NCI-H1436 (cell line): Measurements from ENCODE around the gene MMP27.

Experiments
- DNase-seq: peaks from one replicate; lab custom pipeline; 2025; lab: John Stamatoyannopoulos, UW

The MMP27 gene

DNA sequence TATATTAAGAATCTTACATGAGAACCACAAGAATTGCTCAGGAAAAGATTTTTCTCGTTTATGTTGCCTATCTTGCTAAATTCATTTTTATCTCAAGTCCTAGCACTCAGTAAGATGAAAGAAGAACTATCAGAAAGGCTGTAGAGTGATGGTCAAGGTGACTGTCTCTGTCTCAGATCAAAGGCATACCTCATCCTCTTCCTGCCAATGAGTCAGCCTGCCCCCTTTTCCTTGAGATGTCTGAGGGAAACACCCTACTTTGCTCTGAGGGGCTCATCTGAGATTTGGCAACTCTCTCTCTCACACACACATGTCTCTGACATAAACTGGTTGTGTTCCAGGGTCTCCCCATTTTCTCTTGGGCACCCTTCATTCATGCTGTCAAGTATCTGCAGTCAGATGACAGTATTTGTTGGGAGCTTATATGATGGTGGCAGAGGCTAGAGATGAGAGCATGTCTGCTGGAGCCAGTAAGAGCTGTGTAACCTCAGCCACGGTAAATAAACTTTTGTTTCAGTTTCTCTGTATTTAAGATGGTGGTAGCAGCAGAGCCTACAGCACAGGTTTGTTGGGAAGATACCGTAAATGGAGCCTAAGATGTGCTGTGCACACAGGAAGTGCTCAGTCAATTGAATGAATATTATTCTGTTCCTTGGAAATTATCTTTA is 1.6 kb downstream of the MMP27 start:
- no peak for DNase-seq

DNA sequence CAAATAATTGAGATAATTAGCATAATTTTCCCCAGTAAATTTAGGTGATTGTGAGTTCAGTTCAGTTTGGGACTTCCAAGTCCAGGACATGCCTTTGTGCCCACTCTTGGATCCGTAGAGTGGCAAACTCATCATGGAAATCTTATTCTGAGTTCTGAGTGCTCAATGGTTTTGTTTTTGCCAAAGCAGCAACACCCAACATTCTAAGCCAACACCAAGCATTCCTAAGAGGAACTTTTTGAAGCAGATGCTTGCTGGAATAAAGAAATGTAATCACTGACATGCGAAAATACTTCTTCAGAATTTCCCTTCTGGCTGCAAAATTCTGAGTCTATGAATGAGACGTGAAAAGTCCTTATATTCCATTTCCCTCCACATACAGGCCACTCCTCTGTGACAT is 10.4 kb downstream of the MMP27 start:
- no peak for DNase-seq

DNA sequence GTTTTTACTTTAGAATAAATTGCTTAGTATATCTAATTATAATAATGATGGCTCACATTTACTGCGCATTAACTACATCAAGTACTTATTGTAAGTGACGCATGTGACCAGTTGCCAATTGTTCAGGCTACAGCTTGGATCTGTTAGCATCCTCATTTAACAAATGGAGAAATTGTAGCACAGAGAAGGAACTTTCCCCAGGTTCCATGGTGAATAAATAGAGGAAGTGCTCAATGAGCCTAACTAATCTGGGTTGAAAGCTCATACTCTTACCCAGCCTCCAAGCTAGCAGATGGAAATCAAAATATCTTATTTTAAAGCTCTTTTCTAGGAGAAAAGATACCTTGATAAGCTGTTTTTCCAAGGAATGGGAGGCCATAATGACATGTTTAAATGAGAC is 19.8 kb downstream of the MMP27 start:
- DNase-seq = no peak

DNA sequence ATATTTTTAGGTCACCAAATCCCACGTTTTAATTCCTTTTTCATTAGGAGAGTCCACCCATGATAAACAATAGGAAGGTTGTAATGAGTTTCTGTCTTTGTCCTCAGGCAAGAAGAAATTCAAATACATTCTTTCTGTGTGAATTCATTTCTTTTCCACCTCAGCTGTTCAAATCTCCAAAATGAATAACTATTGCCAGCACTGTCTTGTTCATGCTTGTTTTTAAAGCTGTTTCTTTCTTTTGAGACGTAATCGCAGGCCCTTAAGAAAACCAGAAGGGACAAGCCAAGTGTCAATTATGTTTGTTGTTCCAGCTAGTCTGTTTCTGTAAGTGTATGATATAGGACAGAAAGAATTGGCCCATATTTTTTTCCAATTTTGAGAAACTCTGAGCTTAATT is 20.2 kb downstream of the MMP27 start:
- no peak for DNase-seq

DNA sequence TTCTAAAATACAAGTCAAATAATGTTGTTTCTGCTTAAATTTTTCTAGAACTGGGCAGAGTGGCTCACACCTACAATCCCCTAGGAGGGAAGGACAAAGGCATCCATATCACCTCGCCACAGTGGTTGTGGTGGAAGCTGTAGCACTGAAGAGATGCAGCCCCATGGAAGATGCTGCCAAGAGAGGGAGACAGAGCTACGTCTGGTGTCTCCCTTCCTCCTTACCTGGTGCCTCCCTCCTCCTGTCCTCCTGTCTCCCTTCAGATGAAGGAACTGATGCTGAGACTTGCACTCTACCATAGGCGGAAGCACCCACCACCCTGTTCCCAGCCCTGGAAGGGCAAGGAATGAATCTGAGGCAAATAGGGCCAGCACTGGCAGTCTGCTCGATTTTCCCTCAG is 22.3 kb downstream of the MMP27 start:
- DNase-seq = no peak

DNA sequence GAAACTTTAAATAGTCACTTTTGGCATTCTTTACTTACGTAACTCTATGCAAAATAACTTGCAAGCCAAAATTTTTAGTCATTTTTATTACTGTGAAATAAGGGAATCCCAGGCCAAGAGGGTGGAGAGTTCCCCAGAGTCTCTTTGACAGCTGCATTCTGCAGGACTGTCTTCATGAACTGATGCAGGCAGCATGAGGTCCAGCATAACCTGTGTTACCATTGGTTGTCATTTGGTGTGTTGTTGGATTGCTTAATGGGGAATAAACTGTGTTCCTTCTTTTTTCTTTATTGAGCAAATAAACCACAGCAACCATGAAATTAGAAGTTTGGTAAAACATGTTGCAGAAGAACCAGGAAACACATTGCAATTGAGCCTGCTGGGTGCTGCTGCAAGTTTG is 24.6 kb downstream of the MMP27 start:
- no peak for DNase-seq

DNA sequence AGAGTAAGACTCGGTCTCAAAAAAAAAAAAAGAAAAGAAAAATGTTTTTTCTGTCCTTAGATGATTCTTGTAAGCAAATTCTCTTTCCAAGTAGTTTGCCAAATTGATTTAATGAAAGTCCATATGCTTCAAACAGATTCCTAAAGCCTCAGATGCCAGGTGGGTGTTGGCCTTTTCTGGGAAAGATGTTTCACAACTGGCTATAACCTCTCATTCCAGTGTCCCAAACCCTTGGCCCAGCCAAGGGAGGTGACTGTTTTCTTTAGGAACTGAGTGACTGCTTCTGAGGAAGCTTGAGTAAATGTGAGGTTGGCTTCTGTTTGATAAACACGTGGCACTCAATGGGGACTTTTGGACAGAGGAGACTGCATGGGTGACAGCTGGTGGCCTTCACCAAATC is 27.5 kb downstream of the MMP27 start:
- DNase-seq = no peak

DNA sequence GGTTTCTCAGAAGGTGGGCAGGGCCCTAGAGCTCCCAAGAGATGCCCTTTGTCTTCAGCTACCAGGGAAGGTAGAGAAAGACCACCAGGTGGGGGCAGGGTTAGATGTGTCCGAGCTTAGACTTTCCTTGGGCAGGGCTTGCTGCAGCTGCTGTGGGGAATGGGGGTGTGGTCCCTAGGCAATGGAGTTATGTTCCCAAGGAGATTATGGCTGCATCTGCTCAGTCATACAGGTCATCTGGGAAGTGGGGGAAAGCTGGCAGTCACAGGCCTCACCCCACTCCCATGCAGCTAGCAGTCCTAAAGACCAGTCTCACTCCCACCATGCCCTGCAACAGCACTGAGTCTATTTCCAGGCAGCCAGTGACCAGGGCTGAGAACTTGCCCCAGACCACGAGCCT is 29.5 kb downstream of the MMP27 start:
- no peak for DNase-seq

DNA sequence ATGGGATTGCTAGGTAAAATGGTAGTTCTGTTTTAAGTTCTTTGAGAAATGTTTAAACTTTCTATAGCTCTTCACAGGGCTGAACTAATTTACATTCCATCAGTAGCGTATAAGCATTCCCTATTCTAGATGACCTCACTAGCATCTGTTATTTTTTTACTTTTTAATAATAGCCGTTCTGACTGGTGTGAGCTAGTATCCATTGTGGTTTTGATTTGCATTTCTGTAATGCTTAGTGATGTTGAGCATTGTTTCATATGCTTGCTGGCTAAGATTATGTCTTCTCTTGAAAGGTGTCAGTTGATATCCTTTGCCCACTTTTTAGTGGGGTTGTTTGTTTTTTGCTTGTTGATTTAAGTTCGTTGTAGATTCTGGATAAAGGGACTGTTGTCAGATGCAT is 35.9 kb downstream of the MMP27 start:
- no peak for DNase-seq

DNA sequence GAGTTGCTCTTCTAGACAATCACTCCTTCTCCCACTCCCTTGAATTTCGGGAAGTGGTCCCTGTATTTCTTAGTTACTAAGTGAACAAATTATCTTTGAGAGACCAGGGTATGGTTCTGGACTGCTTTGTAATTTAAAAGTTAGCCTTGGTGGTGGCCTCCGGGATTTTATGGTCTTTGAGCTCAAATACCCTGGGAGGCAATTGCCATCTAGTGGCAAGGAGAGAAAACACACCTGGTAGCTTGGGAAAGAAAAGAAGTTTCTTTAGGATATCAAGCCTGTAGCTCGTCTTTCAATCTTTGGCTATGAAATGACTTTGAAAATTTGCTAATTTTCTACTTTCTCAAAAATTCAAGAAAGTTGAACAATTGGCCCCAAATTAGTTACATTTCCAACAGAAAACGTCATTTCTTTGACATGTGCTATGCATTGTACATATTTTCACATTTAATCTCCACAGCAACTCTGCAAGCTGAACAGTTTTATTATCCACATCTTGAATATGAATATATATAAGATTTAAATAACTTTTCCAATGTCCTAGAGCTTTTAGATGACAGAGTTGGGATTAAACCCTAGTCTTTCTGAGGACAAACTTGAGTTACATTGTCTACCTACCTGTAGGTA is 39.1 kb downstream of the MMP27 start:
- DNase-seq = peak; percentile 29

DNA sequence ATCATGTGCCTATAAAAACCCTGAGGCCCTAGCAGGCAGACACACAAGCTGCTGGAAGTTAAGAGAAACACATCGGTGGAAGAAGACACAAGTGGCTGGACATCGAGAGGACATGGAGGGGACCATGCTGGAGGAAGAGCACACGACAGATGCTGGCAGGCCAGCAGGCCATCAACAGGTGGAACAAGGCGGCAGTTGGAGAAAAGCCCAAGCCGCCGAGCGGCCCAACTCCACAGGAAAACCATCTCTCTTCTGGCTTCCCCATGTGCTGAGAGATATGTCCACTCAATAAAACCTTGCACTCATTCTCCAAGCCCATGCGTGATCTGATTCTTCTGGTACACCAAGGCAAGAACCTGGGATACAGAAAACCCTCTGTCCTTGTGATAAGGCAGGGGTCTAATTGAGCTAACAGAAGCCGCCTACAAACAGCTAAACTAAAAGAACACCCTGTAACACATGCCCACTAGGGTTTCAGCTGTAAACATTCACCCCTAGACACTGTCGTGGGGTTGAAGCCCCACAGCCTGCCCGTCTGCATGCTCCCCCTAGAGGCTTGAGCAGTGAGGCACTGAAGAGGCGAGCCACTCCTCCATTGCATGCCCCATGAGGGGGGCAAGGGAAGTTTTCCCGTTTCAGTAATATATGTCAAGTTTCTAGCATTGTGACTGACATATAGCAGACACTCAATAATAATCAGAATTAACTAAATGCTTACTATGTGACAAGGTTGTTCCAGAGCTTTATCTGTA is 41.4 kb downstream of the MMP27 start:
- DNase-seq = no peak

DNA sequence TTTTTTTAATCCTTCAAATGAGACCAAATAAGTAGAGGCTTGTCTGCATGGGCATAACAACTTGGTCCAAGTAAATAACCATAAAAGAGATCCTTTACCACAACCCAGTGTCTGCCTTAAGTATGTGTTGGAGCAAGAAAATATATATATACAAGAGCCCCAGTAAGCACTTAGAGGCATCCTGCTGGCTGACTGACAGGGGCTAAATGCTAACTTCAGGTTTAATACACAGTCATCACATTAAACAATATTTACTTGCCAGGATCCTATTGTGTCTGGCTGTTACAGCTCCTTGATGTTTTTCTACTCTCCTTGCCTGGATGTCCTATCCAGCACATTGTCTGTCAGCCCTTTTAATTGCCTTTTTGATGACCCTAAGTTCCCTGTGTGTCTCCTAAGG is 43.0 kb downstream of the MMP27 start:
- no peak for DNase-seq

DNA sequence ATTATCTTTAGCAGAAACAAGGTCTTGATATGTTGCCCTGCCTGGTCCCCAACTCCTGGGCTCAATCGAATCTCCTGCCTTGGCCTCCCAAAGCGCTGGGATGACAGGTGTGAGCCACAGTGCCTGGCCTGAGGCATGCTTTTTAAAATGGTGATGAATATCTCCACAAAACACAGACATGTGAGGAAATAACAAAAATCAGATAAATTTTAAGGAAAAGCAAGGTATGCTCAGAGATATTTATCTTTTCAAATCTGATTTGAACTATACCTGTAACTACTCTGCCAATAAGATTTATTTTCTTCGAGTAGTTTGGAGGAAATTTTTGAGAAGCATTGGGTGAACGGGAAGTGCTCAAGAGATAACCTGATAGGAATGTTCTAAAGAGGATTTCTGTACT is 44.5 kb downstream of the MMP27 start:
- DNase-seq = no peak

DNA sequence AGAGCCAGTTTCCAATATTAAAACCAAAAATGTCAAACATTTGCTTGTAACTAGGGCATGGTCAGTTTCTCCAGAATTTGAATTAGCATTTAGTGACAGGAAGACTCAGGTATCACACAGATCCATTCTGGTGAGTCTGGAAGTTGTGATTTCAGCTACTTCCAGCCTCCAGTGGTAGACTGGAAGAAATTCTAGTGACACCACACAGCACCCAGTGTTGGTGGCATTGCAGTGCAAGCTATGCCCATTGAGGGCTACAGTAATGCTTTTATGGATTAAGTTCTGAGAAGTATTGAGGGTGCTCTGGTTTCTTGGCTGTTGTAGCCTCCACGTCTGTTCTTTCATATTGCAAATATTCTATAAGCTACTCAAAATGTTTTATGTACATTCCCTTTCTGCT is 49.0 kb downstream of the MMP27 start:
- DNase-seq = no peak

DNA sequence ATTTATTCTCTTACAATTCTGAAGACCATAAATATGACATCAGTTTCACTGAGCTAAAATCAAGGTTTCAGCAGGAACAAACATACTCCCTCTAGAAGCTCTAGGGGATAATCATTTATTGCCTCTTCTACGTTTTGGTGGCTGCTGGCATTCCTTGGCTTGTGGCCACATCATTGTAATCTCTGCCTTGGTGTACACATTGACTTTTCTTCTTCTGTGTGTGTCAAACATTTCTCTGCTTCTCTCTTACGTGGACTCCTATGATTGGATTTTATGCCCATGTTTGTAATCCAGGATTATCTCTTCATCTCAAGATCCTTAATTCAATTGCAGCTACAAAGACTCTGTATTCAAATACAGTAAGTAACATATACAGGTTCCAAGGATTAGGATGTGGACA is 50.0 kb downstream of the MMP27 start:
- DNase-seq = no peak

DNA sequence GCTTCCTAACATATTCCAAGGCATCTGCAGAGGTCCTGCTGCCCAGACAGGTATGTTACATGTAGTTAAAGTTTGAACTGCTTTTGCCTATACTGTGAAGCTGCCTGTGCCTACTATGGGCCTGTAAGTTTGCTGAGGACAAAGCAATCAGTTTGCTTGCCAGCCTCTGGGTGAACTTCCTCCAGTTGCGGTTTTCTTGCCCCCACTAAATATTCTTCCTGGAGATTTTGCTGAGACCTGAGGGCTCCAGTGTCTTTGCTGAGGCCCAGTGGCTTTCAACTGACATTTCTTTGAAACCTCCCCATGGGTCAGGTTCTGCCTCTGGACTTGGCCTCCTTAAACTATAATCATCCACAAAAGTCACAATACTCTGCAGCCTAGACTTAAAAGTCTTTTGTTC is 50.8 kb downstream of the MMP27 start:
- DNase-seq = no peak

DNA sequence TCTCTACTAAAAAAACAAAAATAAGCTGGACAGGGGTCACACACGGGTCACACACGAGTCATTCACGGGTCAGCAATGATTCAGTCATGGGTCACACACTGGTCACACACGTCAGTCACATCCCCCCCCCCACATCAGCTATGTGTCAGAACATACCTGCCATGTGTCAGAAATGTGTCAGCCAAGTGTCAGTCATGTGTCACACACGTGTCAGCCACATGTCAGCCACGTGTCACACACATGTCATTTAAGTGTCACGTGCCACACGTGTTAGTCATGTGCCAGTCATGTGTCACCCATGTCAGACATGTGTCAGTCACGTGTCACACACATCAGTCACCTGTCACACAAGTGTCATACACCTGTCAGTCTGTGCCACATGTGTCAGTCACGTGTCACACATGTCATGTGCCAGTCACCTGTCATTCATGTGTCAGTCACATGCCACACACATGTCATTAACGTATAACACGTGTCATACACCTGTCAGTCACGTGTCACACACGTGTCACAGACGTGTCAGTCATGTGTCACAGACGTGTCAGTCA is 51.8 kb downstream of the MMP27 start:
- no peak for DNase-seq

DNA sequence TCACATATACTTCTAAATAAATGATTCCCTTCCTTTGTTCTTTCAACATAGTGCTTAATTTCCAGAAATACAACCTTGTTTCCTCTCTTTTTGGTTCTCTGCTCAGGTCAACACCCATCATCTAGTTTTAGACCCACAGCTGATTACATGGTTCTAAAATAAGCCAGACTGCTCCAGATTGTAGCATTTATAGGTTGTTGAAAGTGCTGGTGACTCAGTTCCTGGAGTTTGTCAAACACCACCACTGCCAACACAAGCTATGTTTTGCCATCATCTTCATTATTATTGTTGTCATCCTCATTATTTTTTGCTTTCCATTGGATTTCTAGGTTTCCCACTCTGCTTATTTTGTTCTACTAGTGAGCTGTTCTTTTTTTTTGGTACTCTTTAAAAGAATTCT is 58.1 kb downstream of the MMP27 start:
- DNase-seq = no peak

DNA sequence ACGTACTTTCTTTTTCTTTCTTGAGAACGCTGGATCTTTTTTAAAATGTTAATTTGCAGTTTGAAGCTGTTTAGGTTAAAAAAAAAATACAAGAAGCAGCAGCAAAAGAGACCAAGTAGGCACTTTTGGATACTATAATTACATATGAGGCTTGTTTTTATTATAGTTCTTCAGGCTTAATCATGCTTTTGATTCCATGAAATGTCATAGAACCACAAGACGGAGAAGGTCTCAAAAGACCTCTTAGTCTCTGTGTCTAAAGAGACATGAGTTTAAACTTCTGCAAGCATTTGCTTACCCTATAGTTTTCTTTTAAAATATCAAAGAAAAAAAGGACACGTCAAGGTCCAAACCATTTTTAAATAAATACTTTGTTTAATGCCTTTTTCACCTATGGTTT is 61.6 kb downstream of the MMP27 start:
- DNase-seq = no peak
